Panc1 (cell line): ENCODE measurements around the gene NACAD.

Source experiments
- POLR2AphosphoS5 ChIP-seq: IDR thresholded peaks from 2 replicates; pipeline ENCODE4 v1.6.1; 2012; ENCODE audit warnings: mild to moderate bottlenecking, low read depth, low read length, moderate library complexity
- SIN3A ChIP-seq: IDR thresholded peaks from 2 replicates; pipeline ENCODE4 v1.6.1; 2012; ENCODE audit warnings: low read depth, mild to moderate bottlenecking, low read length, moderate library complexity, borderline replicate concordance; ENCODE audit not compliant: insufficient read depth
- TCF7L2 ChIP-seq: IDR thresholded peaks from 2 replicates; pipeline ENCODE4 v1.6.1; 2011; ENCODE audit warnings: mild to moderate bottlenecking, low read depth, low read length, inconsistent platforms
- TF ChIP-seq, protein P1 (sequence below): fragments of 450-650 bp; IDR thresholded peaks from 2 replicates; pipeline ENCODE4 v1.5.1; 2017; ENCODE audit warnings: mild to moderate bottlenecking
- TF ChIP-seq, protein P2 (sequence below), 2 experiments: IDR thresholded peaks; 2 replicates each; pipeline ENCODE4 v1.6.1; 2011 to 2012; ENCODE audit warnings: low read depth in 2 of 2, control low read depth in 1 of 2, low read length in 1 of 2, mild to moderate bottlenecking in 1 of 2, moderate library complexity in 1 of 2; ENCODE audit not compliant: insufficient read depth in 1 of 2

DNA sequence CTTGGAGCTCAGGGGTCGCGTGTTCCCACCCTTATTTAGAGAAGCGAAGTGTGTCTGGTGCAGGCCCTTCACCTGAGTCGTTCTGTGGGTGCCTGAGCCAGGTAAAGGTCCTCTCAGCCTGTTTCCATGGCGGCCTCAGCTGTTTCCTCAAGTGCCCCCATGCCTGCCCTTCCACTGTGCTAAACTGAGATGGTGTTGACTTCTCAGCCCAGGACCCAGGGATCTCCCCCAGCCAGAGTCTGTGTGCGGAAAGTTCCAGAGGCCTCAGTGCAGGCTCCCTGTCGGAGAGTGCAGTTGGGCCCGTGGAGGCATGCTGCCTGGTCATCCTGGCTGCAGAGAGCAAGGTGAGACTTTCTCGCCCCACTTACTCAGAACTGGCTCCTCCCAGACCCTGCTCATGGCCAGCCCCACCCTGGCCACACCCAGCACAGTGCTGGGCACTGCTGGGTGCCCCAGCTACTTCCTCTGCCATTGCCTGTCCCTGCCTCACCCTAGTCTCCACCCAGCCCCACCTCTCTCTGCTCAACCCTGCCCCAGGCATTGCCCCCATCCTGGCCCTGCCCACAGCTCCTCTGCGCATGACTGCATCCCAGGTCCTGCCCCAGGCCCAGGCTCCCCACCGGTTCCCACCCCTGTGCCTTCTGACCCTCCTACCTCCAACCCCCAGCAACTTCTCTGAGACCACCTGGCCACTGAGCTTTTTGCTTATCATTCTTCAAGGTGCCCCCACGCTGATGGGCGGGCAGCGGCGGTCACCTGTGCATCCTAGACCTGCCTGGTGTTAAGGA, 20.3 kb downstream of the NACAD start:
- TF ChIP-seq, protein P1, sequence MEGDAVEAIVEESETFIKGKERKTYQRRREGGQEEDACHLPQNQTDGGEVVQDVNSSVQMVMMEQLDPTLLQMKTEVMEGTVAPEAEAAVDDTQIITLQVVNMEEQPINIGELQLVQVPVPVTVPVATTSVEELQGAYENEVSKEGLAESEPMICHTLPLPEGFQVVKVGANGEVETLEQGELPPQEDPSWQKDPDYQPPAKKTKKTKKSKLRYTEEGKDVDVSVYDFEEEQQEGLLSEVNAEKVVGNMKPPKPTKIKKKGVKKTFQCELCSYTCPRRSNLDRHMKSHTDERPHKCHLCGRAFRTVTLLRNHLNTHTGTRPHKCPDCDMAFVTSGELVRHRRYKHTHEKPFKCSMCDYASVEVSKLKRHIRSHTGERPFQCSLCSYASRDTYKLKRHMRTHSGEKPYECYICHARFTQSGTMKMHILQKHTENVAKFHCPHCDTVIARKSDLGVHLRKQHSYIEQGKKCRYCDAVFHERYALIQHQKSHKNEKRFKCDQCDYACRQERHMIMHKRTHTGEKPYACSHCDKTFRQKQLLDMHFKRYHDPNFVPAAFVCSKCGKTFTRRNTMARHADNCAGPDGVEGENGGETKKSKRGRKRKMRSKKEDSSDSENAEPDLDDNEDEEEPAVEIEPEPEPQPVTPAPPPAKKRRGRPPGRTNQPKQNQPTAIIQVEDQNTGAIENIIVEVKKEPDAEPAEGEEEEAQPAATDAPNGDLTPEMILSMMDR: no peak
- TF ChIP-seq POLR2AphosphoS5 (no peak), TCF7L2 (no peak), SIN3A (no peak)
- TF ChIP-seq, protein P2, sequence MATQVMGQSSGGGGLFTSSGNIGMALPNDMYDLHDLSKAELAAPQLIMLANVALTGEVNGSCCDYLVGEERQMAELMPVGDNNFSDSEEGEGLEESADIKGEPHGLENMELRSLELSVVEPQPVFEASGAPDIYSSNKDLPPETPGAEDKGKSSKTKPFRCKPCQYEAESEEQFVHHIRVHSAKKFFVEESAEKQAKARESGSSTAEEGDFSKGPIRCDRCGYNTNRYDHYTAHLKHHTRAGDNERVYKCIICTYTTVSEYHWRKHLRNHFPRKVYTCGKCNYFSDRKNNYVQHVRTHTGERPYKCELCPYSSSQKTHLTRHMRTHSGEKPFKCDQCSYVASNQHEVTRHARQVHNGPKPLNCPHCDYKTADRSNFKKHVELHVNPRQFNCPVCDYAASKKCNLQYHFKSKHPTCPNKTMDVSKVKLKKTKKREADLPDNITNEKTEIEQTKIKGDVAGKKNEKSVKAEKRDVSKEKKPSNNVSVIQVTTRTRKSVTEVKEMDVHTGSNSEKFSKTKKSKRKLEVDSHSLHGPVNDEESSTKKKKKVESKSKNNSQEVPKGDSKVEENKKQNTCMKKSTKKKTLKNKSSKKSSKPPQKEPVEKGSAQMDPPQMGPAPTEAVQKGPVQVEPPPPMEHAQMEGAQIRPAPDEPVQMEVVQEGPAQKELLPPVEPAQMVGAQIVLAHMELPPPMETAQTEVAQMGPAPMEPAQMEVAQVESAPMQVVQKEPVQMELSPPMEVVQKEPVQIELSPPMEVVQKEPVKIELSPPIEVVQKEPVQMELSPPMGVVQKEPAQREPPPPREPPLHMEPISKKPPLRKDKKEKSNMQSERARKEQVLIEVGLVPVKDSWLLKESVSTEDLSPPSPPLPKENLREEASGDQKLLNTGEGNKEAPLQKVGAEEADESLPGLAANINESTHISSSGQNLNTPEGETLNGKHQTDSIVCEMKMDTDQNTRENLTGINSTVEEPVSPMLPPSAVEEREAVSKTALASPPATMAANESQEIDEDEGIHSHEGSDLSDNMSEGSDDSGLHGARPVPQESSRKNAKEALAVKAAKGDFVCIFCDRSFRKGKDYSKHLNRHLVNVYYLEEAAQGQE (IDR thresholded peaks at IDR 0.05; ENCODE audit: insufficient read depth in 1 of 2, low read depth in 2 of 2, low read length in 1 of 2): no peak
